NCI-H2081 treated with DMSO at 0.1 percent for 48 hours (cell line): ENCODE measurements around the gene SFTPA2.
"Not testable (repeated sequence)": the region's sequence is repeated elsewhere in the genome, so short reads cannot be mapped to it uniquely, and the experiment has no call there.

ENCODE experiments used
- DNase-seq: peaks from one replicate; lab custom pipeline; 2025; lab: John Stamatoyannopoulos, UW

Gene SFTPA2

GRCh38 chr10:79511891-79512583, 48.2 kb downstream of the SFTPA2 start, which contains the start of gene EIF5AL1:
Gene EIF5AL1, plus strand, starts transcription at chr10:79512533. Its CDS starts 117 bp downstream, at chr10:79512650.
- not testable (repeated sequence) for DNase-seq

DNA sequence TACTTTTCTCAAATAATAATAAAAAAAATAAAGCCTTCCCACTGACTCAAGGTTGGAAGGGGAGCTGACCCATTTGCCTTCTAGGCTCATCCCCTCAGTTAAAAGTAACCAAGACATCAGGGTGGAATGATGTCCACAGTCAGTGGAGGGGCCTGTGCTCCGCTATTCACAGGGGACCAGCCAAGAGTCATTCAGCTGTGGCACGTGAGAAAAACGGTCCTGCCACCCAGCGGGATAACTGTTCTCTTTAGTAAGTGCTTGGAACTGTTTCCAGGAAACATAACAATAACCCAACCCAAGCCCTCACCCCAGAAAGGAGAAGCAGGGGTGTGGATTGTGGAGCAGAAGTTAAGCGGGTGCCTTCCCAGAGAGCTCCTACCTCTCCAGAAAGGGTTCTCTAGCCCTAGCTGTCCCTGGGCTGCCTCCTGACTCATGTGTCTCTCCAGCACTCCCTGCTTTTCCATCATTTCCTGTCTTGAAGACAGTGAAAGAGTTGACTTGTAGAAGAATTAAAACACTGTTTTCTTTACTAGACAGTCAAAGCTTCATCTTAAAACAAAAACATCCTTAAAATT, 50.2 kb downstream of the SFTPA2 start:
- not testable (repeated sequence) for DNase-seq

DNA sequence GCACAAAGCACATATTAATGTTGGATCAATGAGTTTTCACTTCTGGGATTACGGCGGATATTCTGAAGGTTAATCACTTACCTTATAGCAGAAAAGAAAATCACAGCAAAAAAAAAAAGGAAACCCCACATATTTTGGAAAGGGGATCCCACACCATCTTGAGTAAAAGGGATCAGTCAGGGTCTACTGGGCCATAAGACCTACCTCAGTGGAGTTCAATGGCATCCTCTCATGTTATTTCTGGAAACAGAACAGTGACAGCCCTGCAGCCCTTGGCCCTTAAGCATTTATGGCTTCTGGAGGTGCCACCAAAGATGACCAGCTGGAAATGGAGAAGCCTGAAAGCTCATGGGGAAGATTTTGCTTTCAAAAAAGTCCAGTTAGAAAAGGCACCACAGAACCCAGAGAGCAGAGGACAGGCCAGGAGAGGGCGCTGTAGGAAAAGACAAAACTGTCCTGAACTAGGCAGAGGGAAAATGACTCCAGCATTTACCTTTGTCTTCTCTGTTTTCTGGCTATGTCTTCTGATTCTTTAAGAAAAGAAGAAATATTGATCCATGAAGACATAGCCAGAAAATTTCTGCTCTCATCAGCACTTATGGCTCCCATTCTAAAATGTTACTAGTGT, 50.8 kb downstream of the SFTPA2 start:
- not testable (repeated sequence) for DNase-seq

DNA sequence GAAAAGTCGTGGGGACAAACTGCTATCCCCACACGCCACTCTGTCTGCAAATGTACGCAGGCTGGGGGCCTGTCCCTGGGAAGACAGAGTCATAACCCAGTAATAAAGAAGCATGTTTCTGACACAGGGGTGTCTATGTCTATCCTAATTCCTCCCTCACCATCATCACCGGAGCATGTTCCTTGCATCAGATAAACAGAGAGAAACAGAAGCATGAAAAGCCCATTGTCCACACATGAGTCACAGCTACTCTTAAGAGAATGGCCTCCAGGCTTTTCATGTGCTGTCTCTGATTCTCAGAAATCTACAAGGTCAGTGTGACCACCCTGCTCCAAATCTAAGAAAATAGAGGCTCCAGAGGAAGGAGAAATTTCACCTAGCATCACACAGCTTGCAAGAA, 52.0 kb downstream of the SFTPA2 start:
- not testable (repeated sequence) for DNase-seq

GRCh38 chr10:79507440-79508167, 52.6 kb downstream of the SFTPA2 start:
- DNase-seq = no peak
